GM18870 (cell line): Measurements from ENCODE around the gene CHMP1A.

ENCODE experiments used
- ATAC-seq: cut with Tn5 transposase; IDR thresholded peaks from one replicate; pipeline ENCODE4 v1.9.1; 2021; ENCODE audit warnings: moderate library complexity; ENCODE audit not compliant: unreplicated experiment

The CHMP1A gene

GRCh38 chr16:89607937-89608740, 49.4 kb downstream of the CHMP1A start:
- ATAC-seq, result no peak

GRCh38 chr16:89607453-89607852, 50.1 kb downstream of the CHMP1A start:
- no peak for ATAC-seq

GRCh38 chr16:89606006-89606405, 51.5 kb downstream of the CHMP1A start:
- no peak for ATAC-seq

- ATAC-seq, result no peak
These were observed 52.1 kb downstream of the CHMP1A start for GRCh38 chr16:89605186-89605970.

- no peak for ATAC-seq
These were observed 52.7 kb downstream of the CHMP1A start for GRCh38 chr16:89604764-89605163.

- no peak for ATAC-seq
These were observed 54.4 kb downstream of the CHMP1A start for GRCh38 chr16:89602952-89603590.

- no peak for ATAC-seq
These were observed 55.1 kb downstream of the CHMP1A start for GRCh38 chr16:89602273-89602951.

GRCh38 chr16:89601906-89602272, 55.6 kb downstream of the CHMP1A start:
- ATAC-seq, result no peak

GRCh38 chr16:89600956-89601355, 56.6 kb downstream of the CHMP1A start:
- no peak for ATAC-seq

- no peak for ATAC-seq
These were observed 57.1 kb downstream of the CHMP1A start for GRCh38 chr16:89600427-89600826.

GRCh38 chr16:89599902-89600301, 57.6 kb downstream of the CHMP1A start:
- no peak for ATAC-seq

GRCh38 chr16:89599451-89599858, 58.1 kb downstream of the CHMP1A start:
- no peak for ATAC-seq

- ATAC-seq, result no peak
These were observed 59.3 kb downstream of the CHMP1A start for GRCh38 chr16:89598199-89598598.

GRCh38 chr16:89596957-89597649, 60.4 kb downstream of the CHMP1A start:
- ATAC-seq, result no peak

- ATAC-seq, result no peak
These were observed 61.3 kb downstream of the CHMP1A start for GRCh38 chr16:89596061-89596689.

GRCh38 chr16:89595330-89596060, 62.0 kb downstream of the CHMP1A start:
- ATAC-seq, result no peak
